CD4-positive, alpha-beta T cell treated with Interleukin-12 subunit alpha and Interleukin-12 subunit beta, for 1 hour (primary cell): ENCODE measurements around the gene TTLL8.
"Not testable (repeated sequence)": the region's sequence is repeated elsewhere in the genome, so short reads cannot be mapped to it uniquely, and the experiment has no call there.

Experiments used
- DNase-seq: peaks from one replicate; pipeline ENCODE4 v3.0.0-alpha.2; 2020

The TTLL8 gene

GRCh38 chr22:49999946-50000586 lies 58.0 kb downstream of the TTLL8 start:
- no peak for DNase-seq

GRCh38 chr22:49999063-49999945 lies 58.8 kb downstream of the TTLL8 start:
- DNase-seq: no peak

- DNase-seq: no peak
Observed at GRCh38 chr22:49998718-49999062, 59.4 kb downstream of the TTLL8 start.

- no peak for DNase-seq
Observed at GRCh38 chr22:49997932-49998717, 60.0 kb downstream of the TTLL8 start.

GRCh38 chr22:49997251-49997599 lies 60.9 kb downstream of the TTLL8 start:
- no peak for DNase-seq

- DNase-seq: no peak
Observed at GRCh38 chr22:49996518-49997250, 61.4 kb downstream of the TTLL8 start.

- DNase-seq: no peak
Observed at GRCh38 chr22:49996119-49996517, 62.0 kb downstream of the TTLL8 start.

- DNase-seq: no peak
Observed at GRCh38 chr22:49995361-49996118, 62.6 kb downstream of the TTLL8 start.

- DNase-seq: no peak
Observed at GRCh38 chr22:49995041-49995360, 63.1 kb downstream of the TTLL8 start.

GRCh38 chr22:49994361-49995040 lies 63.6 kb downstream of the TTLL8 start:
- DNase-seq: no peak

- DNase-seq: no peak
Observed at GRCh38 chr22:49993649-49994360, 64.3 kb downstream of the TTLL8 start.

GRCh38 chr22:49992921-49993648 lies 65.0 kb downstream of the TTLL8 start:
- peak; percentile 75 for DNase-seq

GRCh38 chr22:49991907-49992533 lies 66.1 kb downstream of the TTLL8 start:
- no peak for DNase-seq

GRCh38 chr22:49991167-49991566 lies 66.9 kb downstream of the TTLL8 start:
- no peak for DNase-seq

GRCh38 chr22:49989826-49990225 lies 68.3 kb downstream of the TTLL8 start:
- not testable (repeated sequence) for DNase-seq

- DNase-seq: no peak
Observed at GRCh38 chr22:49986325-49986724, 71.8 kb downstream of the TTLL8 start.

GRCh38 chr22:49983148-49984042 lies 74.7 kb downstream of the TTLL8 start:
- peak; percentile 61 for DNase-seq

- not testable (repeated sequence) for DNase-seq
Observed at GRCh38 chr22:49981799-49982198, 76.3 kb downstream of the TTLL8 start.
